ENCODE data around the gene BABAM1.

Gene BABAM1

GRCh38 chr19:17303167-17303939 is 36.1 kb downstream of the BABAM1 start, which contains the start of gene ABHD8:
TSS of gene ABHD8 (minus strand) at chr19:17303425. CDS start at chr19:17301616, 1,809 bp downstream.
- peak within 1 kb of the TSS; percentile 68 to 69 for H3K4me3 ChIP-seq (replicated peaks in 1 of 2; ENCODE audit: low read depth in 2 of 2, low read length in 2 of 2)
- TF ChIP-seq CTCF (IDR thresholded peaks at IDR 0.05; ENCODE audit: low read depth, low read length) = peak; percentile 32
- DNase-seq (ENCODE audit: low read depth in 2 of 2) = peak; percentile 97

- TF ChIP-seq CTCF (IDR thresholded peaks at IDR 0.05; ENCODE audit: low read depth, low read length) = no peak
- DNase-seq (ENCODE audit: low read depth in 2 of 2) = no peak
- H3K4me3 ChIP-seq (replicated peaks in 1 of 2; ENCODE audit: low read depth in 2 of 2, low read length in 2 of 2) = no peak overlapping the region
These were observed 36.7 kb downstream of the BABAM1 start for GRCh38 chr19:17303940-17304267.

- TF ChIP-seq CTCF (IDR thresholded peaks at IDR 0.05; ENCODE audit: low read depth, low read length) = no peak
- H3K4me3 ChIP-seq (replicated peaks in 1 of 2; ENCODE audit: low read depth in 2 of 2, low read length in 2 of 2) = no peak overlapping the region
- DNase-seq (ENCODE audit: low read depth in 2 of 2) = no peak
These were observed 37.4 kb downstream of the BABAM1 start for GRCh38 chr19:17304386-17305215.

GRCh38 chr19:17305216-17305516 is 37.9 kb downstream of the BABAM1 start:
- no peak for DNase-seq (ENCODE audit: low read depth in 2 of 2)
- TF ChIP-seq CTCF (IDR thresholded peaks at IDR 0.05; ENCODE audit: low read depth, low read length) = no peak
- peak overlapping the region; percentile 77 to 81 for H3K4me3 ChIP-seq (replicated peaks in 1 of 2; ENCODE audit: low read depth in 2 of 2, low read length in 2 of 2)

GRCh38 chr19:17305517-17306284 is 38.5 kb downstream of the BABAM1 start, which contains the start of gene MRPL34:
TSS of gene MRPL34 (plus strand) at chr19:17305872. CDS start at chr19:17305893, 21 bp downstream.
- DNase-seq (ENCODE audit: low read depth in 2 of 2) = peak; percentile 99
- TF ChIP-seq CTCF (IDR thresholded peaks at IDR 0.05; ENCODE audit: low read depth, low read length) = peak; percentile 81
- peak within 1 kb of the TSS; percentile 77 to 81 for H3K4me3 ChIP-seq (replicated peaks in 1 of 2; ENCODE audit: low read depth in 2 of 2, low read length in 2 of 2)

GRCh38 chr19:17306285-17306714 is 39.1 kb downstream of the BABAM1 start:
- no peak for DNase-seq (ENCODE audit: low read depth in 2 of 2)
- no peak for TF ChIP-seq CTCF (IDR thresholded peaks at IDR 0.05; ENCODE audit: low read depth, low read length)
- H3K4me3 ChIP-seq (replicated peaks in 1 of 2; ENCODE audit: low read depth in 2 of 2, low read length in 2 of 2) = peak overlapping the region; percentile 77 to 81

All from cardiac fibroblast (primary cell).